Measurements from ENCODE around the gene BIRC6. TPM values are rescaled to one million over a fixed set of nuclear protein-coding genes. Genes with fewer than 3 reads are reported as not detected.
A peak's percentile ranks its signal among the peaks of the same experiment; 100 is the strongest.
"Not testable (repeated sequence)": the region's sequence is repeated elsewhere in the genome, so short reads cannot be mapped to it uniquely, and the experiment has no call there.

Gene BIRC6
- total RNA-seq, 2 experiments from 2014 or later, result 81.2 to 125 TPM

DNA sequence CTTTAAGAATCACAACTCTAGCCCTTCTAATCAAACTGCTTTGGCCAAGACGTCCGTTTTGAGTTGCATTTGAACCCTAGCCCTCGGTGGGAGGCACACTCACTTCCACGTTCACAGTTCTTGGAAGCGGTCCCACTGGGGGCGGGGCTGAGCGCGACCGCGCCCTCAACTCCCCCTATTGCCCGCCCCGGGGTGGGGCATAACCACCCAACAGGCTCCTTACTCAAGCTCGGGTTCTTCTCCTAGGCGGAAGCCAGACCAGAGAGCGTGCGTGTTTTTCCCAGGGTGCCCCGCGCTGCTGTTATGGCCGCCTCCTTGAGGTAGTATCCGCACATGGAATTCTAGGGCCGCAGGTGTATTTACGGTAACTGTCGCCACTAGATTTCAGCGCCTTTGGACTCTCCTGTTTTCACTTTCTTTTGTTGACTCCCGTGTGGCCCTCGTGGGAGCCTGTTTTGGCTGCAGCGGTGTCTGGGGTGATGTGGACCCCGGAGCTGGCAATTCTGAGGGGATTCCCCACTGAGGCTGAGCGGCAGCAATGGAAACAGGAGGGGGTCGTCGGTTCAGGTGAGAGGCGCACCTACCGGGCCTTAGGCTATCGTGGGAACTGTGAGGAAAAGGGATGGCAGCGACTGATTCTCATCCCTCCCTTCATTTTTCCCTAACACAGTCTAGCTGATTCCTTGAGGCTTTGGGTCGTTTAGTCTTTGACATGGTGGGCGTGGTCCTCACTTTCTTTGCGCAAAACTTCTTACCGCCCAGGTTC, 271.2 kb downstream of the BIRC6 start, which contains the start of gene TTC27:
TSS of gene TTC27 (plus strand) at position 237 of the 766 bp plus-strand sequence. CDS start at position 480, 243 bp downstream.
- ChIA-PET POLR2A (interaction anchor here (0.6 kb wide), 1 partner anchor 563 kb away, joined by 3 read pairs; no protein-coding TSS in a partner anchor), CTCF (ENCODE audit: unreplicated experiment) (no interaction called here)
- H3K9me2 ChIP-seq (ENCODE audit: insufficient read depth, low read length), result no peaks in the 10 kb centered on the region
- peak within 1 kb of the TSS; percentile 99 for H3K4me3 ChIP-seq (ENCODE audit: low read depth, low read length, poor library complexity, severe bottlenecking)
- H3K79me2 ChIP-seq (ENCODE audit: insufficient read depth, low read depth, low read length), result peaks cover 31% of the 10 kb centered on the region
- TF ChIP-seq EZH2phosphoT487 (IDR thresholded peaks at IDR 0.05; ENCODE audit: borderline replicate concordance, low read depth, low read length), result no peak
- TF ChIP-seq, protein P1, sequence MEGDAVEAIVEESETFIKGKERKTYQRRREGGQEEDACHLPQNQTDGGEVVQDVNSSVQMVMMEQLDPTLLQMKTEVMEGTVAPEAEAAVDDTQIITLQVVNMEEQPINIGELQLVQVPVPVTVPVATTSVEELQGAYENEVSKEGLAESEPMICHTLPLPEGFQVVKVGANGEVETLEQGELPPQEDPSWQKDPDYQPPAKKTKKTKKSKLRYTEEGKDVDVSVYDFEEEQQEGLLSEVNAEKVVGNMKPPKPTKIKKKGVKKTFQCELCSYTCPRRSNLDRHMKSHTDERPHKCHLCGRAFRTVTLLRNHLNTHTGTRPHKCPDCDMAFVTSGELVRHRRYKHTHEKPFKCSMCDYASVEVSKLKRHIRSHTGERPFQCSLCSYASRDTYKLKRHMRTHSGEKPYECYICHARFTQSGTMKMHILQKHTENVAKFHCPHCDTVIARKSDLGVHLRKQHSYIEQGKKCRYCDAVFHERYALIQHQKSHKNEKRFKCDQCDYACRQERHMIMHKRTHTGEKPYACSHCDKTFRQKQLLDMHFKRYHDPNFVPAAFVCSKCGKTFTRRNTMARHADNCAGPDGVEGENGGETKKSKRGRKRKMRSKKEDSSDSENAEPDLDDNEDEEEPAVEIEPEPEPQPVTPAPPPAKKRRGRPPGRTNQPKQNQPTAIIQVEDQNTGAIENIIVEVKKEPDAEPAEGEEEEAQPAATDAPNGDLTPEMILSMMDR (conservative IDR thresholded peaks at IDR 0.05; ENCODE audit: low read length), result no peak
- intact Hi-C loops (cut with micrococcal nuclease; ENCODE audit: unreplicated experiment), result loop anchor here (2.0 to 5.0 kb wide), 2 partner anchors 271 to 319 kb away; partner anchors contain the start of genes BIRC6 and LTBP1
- H3K27ac ChIP-seq (ENCODE audit: low read depth, low read length, poor library complexity, severe bottlenecking), result peak within 1 kb of the TSS; percentile 31
- DNase-seq (ENCODE audit: low spot score), result peak; percentile 95
- peak within 1 kb of the TSS; percentile 100 for H2AFZ ChIP-seq (ENCODE audit: low read length)
- H4K20me1 ChIP-seq (ENCODE audit: insufficient read depth, low read length), result no peaks in the 10 kb centered on the region
- BruUV-seq (replicated peaks), result TSS peak; percentile 76
- H3K4me1 ChIP-seq (ENCODE audit: insufficient read depth, low read length, poor library complexity, severe bottlenecking), result peaks cover 17% of the 10 kb centered on the region
- H3K4me2 ChIP-seq (ENCODE audit: low read length), result peak within 1 kb of the TSS; percentile 81
- H3K9me3 ChIP-seq (ENCODE audit: low read length), result no peaks in the 10 kb centered on the region
- H3K36me3 ChIP-seq (ENCODE audit: insufficient read depth, low read length), result peaks cover 32% of the 10 kb centered on the region

DNA sequence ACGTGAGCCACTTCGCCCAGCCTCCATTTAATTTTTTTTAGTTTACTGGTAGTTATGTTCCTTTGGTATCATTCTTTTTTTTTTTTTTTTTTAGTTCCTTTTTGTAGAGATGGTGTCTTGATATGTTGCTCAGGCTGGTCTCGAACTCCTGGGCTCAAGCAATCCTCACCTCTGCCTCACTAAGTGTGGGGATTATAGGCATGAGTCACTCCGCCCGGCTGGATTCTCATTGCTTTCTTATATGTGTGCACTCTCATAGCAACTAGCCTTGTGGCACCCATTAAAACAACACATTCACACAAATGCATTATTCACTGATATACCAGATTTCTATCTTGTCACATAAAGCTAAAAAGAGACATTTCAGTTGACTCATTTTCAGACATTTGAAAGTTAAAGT, 275.3 kb downstream of the BIRC6 start:
- H3K36me3 ChIP-seq (ENCODE audit: insufficient read depth, low read length), result peaks cover 65% of the 10 kb centered on the region
- no TSS peak for BruUV-seq (replicated peaks)
- H3K4me3 ChIP-seq (ENCODE audit: low read depth, low read length, poor library complexity, severe bottlenecking), result no peak overlapping the region
- intact Hi-C loops (cut with micrococcal nuclease; ENCODE audit: unreplicated experiment), result no loop called here
- no peaks in the 10 kb centered on the region for H4K20me1 ChIP-seq (ENCODE audit: insufficient read depth, low read length)
- H3K4me2 ChIP-seq (ENCODE audit: low read length), result no peak overlapping the region
- H3K4me1 ChIP-seq (ENCODE audit: insufficient read depth, low read length, poor library complexity, severe bottlenecking), result peaks cover 17% of the 10 kb centered on the region
- H2AFZ ChIP-seq (ENCODE audit: low read length), result no peak overlapping the region
- DNase-seq (ENCODE audit: low spot score), result no peak
- TF ChIP-seq EZH2phosphoT487 (IDR thresholded peaks at IDR 0.05; ENCODE audit: borderline replicate concordance, low read depth, low read length), result no peak
- TF ChIP-seq, protein P1 (conservative IDR thresholded peaks at IDR 0.05; ENCODE audit: low read length), result no peak
- POLR2A ChIA-PET, result interaction anchor here (0.6 to 0.7 kb wide), 3 partner anchors 12 to 100 kb away, joined by 3 to 6 read pairs (median 4); no protein-coding TSS in a partner anchor
- peaks cover 31% of the 10 kb centered on the region for H3K79me2 ChIP-seq (ENCODE audit: insufficient read depth, low read depth, low read length)
- CTCF ChIA-PET (ENCODE audit: unreplicated experiment), result no interaction called here
- H3K9me2 ChIP-seq (ENCODE audit: insufficient read depth, low read length), result no peaks in the 10 kb centered on the region
- H3K27ac ChIP-seq (ENCODE audit: low read depth, low read length, poor library complexity, severe bottlenecking), result no peak overlapping the region
- H3K9me3 ChIP-seq (ENCODE audit: low read length), result no peaks in the 10 kb centered on the region

DNA sequence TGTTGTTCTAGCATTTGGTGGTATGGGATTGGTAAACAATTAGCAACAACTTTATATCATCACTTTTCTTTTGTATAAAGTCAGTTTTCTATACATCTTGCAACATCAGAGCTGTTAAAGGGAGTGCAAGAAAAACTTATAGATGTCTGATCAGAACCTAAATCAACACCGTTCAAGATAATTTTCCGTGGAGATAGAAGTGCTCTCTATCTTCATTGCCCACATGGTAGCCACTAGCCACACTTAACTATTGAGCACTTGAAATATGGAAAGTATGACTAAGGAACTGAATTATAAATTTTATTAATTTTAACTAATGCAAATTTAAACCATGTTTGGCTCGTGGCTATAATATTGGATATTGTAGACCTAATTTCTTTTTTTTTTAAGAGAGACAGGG, 276.2 kb downstream of the BIRC6 start:
- no peak for TF ChIP-seq EZH2phosphoT487 (IDR thresholded peaks at IDR 0.05; ENCODE audit: borderline replicate concordance, low read depth, low read length)
- TF ChIP-seq, protein P1 (conservative IDR thresholded peaks at IDR 0.05; ENCODE audit: low read length), result no peak
- Histone ChIP-seq H2AFZ (ENCODE audit: low read length) (no peak overlapping the region), H3K9me3 (ENCODE audit: low read length) (no peaks in the 10 kb centered on the region), H3K4me2 (ENCODE audit: low read length) (no peak overlapping the region), H3K36me3 (ENCODE audit: insufficient read depth, low read length) (peaks cover 75% of the 10 kb centered on the region), H3K4me3 (ENCODE audit: low read depth, low read length, poor library complexity, severe bottlenecking) (no peak overlapping the region), H3K27ac (ENCODE audit: low read depth, low read length, poor library complexity, severe bottlenecking) (no peak overlapping the region), H3K4me1 (ENCODE audit: insufficient read depth, low read length, poor library complexity, severe bottlenecking) (peaks cover 11% of the 10 kb centered on the region), H3K79me2 (ENCODE audit: insufficient read depth, low read depth, low read length) (peaks cover 31% of the 10 kb centered on the region), H3K9me2 (ENCODE audit: insufficient read depth, low read length) (no peaks in the 10 kb centered on the region), H4K20me1 (ENCODE audit: insufficient read depth, low read length) (no peaks in the 10 kb centered on the region)
- ChIA-PET CTCF (ENCODE audit: unreplicated experiment) (no interaction called here), POLR2A (no interaction called here)
- no TSS peak for BruUV-seq (replicated peaks)
- intact Hi-C loops (cut with micrococcal nuclease; ENCODE audit: unreplicated experiment), result no loop called here
- no peak for DNase-seq (ENCODE audit: low spot score)

DNA sequence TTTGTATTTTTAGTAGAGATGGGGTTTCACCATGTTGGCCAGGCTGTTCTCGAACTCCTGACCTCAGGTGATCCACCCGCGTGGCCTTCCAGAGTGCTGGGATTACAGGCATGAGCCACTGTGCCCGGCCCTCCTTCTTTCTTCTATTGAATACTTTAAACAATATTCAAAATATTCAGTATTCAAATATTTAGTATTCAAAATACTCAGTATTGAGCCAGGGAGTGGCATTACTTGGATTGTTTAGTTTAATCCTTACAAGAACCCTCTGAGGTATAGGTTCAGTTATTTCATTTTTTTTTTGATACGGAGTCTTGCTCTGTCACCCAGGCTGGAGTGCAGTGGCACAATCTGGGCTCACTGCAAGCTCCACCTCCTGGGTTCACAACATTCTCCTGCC, 281.7 kb downstream of the BIRC6 start:
- CTCF ChIA-PET (ENCODE audit: unreplicated experiment); intact Hi-C loops (cut with micrococcal nuclease; ENCODE audit: unreplicated experiment); BruUV-seq (replicated peaks); H3K4me3 ChIP-seq (ENCODE audit: low read depth, low read length, poor library complexity, severe bottlenecking); H3K9me3 ChIP-seq (ENCODE audit: low read length); H4K20me1 ChIP-seq (ENCODE audit: insufficient read depth, low read length); H3K4me1 ChIP-seq (ENCODE audit: insufficient read depth, low read length, poor library complexity, severe bottlenecking); H2AFZ ChIP-seq (ENCODE audit: low read length); DNase-seq (ENCODE audit: low spot score); POLR2A ChIA-PET; H3K27ac ChIP-seq (ENCODE audit: low read depth, low read length, poor library complexity, severe bottlenecking); H3K4me2 ChIP-seq (ENCODE audit: low read length); H3K9me2 ChIP-seq (ENCODE audit: insufficient read depth, low read length); H3K79me2 ChIP-seq (ENCODE audit: insufficient read depth, low read depth, low read length): not testable (repeated sequence)
- peaks cover 95% of the 10 kb centered on the region for H3K36me3 ChIP-seq (ENCODE audit: insufficient read depth, low read length)
